GM23338 (cell line): ENCODE results near the gene CMSS1. TPM values are rescaled to one million over a fixed set of nuclear protein-coding genes. Genes with fewer than 3 reads are reported as not detected.

Source experiments
- ATAC-seq: fragments of 200-7000 bp; cut with Tn5 transposase; 3 replicates; pipeline ENCODE4 v1.9.1; 2020
- DNase-seq: peaks from one replicate; pipeline ENCODE4 v3.0.0-alpha.2; 2015; ENCODE audit warnings: low spot score
- H2AFZ ChIP-seq: fragments of 200-600 bp; sonication (generic); 2 replicates; pipeline ENCODE4 v1.8.0; 2016; ENCODE audit warnings: antibody characterized with exemption, mild to moderate bottlenecking, moderate library complexity
- H3F3A ChIP-seq: fragments of 200-600 bp; sonication (generic); replicated peaks from 2 replicates; pipeline ENCODE4 v1.8.0; 2017; ENCODE audit warnings: antibody characterized with exemption, mixed run types, low read depth
- H3K27ac ChIP-seq: fragments of 200-600 bp; sonication (generic); 2 replicates; pipeline ENCODE4 v1.6.1; 2016; ENCODE audit warnings: low read depth
- H3K27me3 ChIP-seq: fragments of 200-600 bp; sonication (generic); 2 replicates; pipeline ENCODE4 v1.8.0; 2016; ENCODE audit warnings: mild to moderate bottlenecking, mixed run types, moderate library complexity; ENCODE audit not compliant: insufficient read depth
- H3K36me3 ChIP-seq: fragments of 200-600 bp; sonication (generic); 2 replicates; pipeline ENCODE4 v1.8.0; 2016; ENCODE audit warnings: mild to moderate bottlenecking; ENCODE audit not compliant: insufficient read depth
- H3K4me1 ChIP-seq: fragments of 200-600 bp; sonication (generic); 2 replicates; pipeline ENCODE4 v1.8.0; 2016; ENCODE audit warnings: mild to moderate bottlenecking, moderate library complexity; ENCODE audit not compliant: insufficient read depth
- H3K4me2 ChIP-seq: fragments of 200-600 bp; sonication (generic); 2 replicates; pipeline ENCODE4 v1.7.1; 2017; ENCODE audit warnings: mixed run types
- H3K4me3 ChIP-seq: fragments of 200-600 bp; sonication (generic); 2 replicates; pipeline ENCODE4 v1.6.1; 2016; ENCODE audit warnings: mixed run types
- H3K79me2 ChIP-seq: fragments of 200-600 bp; sonication (generic); replicated peaks from 2 replicates; pipeline ENCODE4 v1.8.0; 2017; ENCODE audit warnings: mild to moderate bottlenecking; ENCODE audit not compliant: insufficient read depth
- H3K9me2 ChIP-seq: fragments of 200-600 bp; sonication (generic); 2 replicates; pipeline ENCODE4 v1.8.0; 2017; ENCODE audit not compliant: insufficient read depth
- H4K20me1 ChIP-seq: fragments of 200-600 bp; sonication (generic); replicated peaks from 2 replicates; pipeline ENCODE4 v1.8.0; 2017; ENCODE audit warnings: mild to moderate bottlenecking; ENCODE audit not compliant: insufficient read depth
- H3K27ac Mint-ChIP-seq: 2 replicates; pipeline ENCODE4 v1.8.0; 2020; ENCODE audit warnings: inconsistent platforms, mild to moderate bottlenecking, moderate library complexity, mixed read lengths
- H3K27me3 Mint-ChIP-seq: 3 replicates; pipeline ENCODE4 v1.8.0; 2022; ENCODE audit warnings: low read depth, mild to moderate bottlenecking, moderate library complexity, mixed read lengths, inconsistent platforms; ENCODE audit not compliant: insufficient read depth, poor library complexity
- H3K36me3 Mint-ChIP-seq: 3 replicates; pipeline ENCODE4 v1.8.0; 2021; ENCODE audit warnings: low read depth, mild to moderate bottlenecking, inconsistent platforms, moderate library complexity, mixed read lengths
- H3K4me1 Mint-ChIP-seq: 3 replicates; pipeline ENCODE4 v1.8.0; 2020; ENCODE audit warnings: mild to moderate bottlenecking, inconsistent platforms, mixed read lengths
- H3K4me3 Mint-ChIP-seq: 3 replicates; pipeline ENCODE4 v1.8.0; 2021; ENCODE audit warnings: moderate library complexity, mild to moderate bottlenecking, inconsistent platforms, mixed read lengths
- H3K9me3 Mint-ChIP-seq: 3 replicates; pipeline ENCODE4 v1.8.0; 2020; ENCODE audit warnings: moderate library complexity, mild to moderate bottlenecking, inconsistent platforms, mixed read lengths
- CREB1 ChIP-seq: fragments of 250-450 bp; sonication (Bioruptor Pico); IDR thresholded peaks from 2 replicates; pipeline ENCODE4 v1.5.0; 2020; ENCODE audit warnings: low read depth, mild to moderate bottlenecking, moderate library complexity
- ETS1 ChIP-seq: IDR thresholded peaks from 2 replicates; pipeline ENCODE4 v1.6.1; 2016; ENCODE audit warnings: antibody characterized with exemption
- EZH2 ChIP-seq: fragments of 200-600 bp; sonication (generic); IDR thresholded peaks from one replicate; pipeline ENCODE4 v1.8.0; 2017; ENCODE audit warnings: antibody characterized with exemption, mild to moderate bottlenecking, low read depth; ENCODE audit not compliant: unreplicated experiment
- EZH2phosphoT487 ChIP-seq: fragments of 200-600 bp; sonication (generic); IDR thresholded peaks from one replicate; pipeline ENCODE4 v1.8.1; 2018; ENCODE audit warnings: antibody characterized with exemption; ENCODE audit not compliant: unreplicated experiment
- JUNB ChIP-seq: IDR thresholded peaks from one replicate; pipeline ENCODE4 v1.6.1; 2016; ENCODE audit warnings: antibody characterized with exemption; ENCODE audit not compliant: unreplicated experiment
- POLR2AphosphoS5 ChIP-seq: IDR thresholded peaks from 2 replicates; pipeline ENCODE4 v1.6.1; 2016; ENCODE audit warnings: antibody characterized with exemption, low read depth
- STAT1 ChIP-seq: IDR thresholded peaks from one replicate; pipeline ENCODE4 v1.6.1; 2016; ENCODE audit warnings: antibody characterized with exemption; ENCODE audit not compliant: unreplicated experiment
- ZNF114 ChIP-seq: fragments of 250-450 bp; sonication (Bioruptor Pico); IDR thresholded peaks from 2 replicates; pipeline ENCODE4 v1.5.0; 2020; ENCODE audit warnings: mild to moderate bottlenecking, moderate library complexity
- ZNF331 ChIP-seq: fragments of 250-450 bp; sonication (Bioruptor Pico); IDR thresholded peaks from 2 replicates; pipeline ENCODE4 v1.5.0; 2020; ENCODE audit warnings: low read depth, mild to moderate bottlenecking, moderate library complexity
- ZNF462 ChIP-seq: fragments of 250-450 bp; sonication (Bioruptor Pico); IDR thresholded peaks from 2 replicates; pipeline ENCODE4 v1.5.0; 2020; ENCODE audit warnings: mild to moderate bottlenecking, moderate library complexity
- polyA plus RNA-seq: library from polyadenylated mRNA; unstranded; fragments of >200 nt; fragmentation: Nextera tagmentation; extraction: Ambion mirVana; gene quantifications from 2 replicates; pipeline ENCODE4 v1.2.1, GENCODE V29; 2016
- total RNA-seq: library from RNA; depleted of rRNA; stranded (reverse); fragments of >200 nt; shearing (Covaris generic); gene quantifications from 2 replicates; pipeline ENCODE4 v1.2.3, GENCODE V29; 2014
- TF ChIP-seq, protein P1 (sequence below), 2 experiments: fragments of 200-600 bp in 1 of 2; sonication (generic) in 1 of 2; conservative IDR thresholded peaks; 2 replicates each; pipeline versions ENCODE4 v1.5.1 to v1.6.1; 2016 to 2017; ENCODE audit warnings: antibody characterized with exemption in 2 of 2, low read depth in 2 of 2, mild to moderate bottlenecking in 2 of 2, moderate library complexity in 1 of 2

Gene CMSS1
- total and polyA plus RNA-seq, 2 experiments from 2014 or later: 39.4 to 187 TPM

GRCh38 chr3:100128565-100128964 lies 310.9 kb downstream of the CMSS1 start (continued):
- no peak for TF ChIP-seq POLR2AphosphoS5

DNA sequence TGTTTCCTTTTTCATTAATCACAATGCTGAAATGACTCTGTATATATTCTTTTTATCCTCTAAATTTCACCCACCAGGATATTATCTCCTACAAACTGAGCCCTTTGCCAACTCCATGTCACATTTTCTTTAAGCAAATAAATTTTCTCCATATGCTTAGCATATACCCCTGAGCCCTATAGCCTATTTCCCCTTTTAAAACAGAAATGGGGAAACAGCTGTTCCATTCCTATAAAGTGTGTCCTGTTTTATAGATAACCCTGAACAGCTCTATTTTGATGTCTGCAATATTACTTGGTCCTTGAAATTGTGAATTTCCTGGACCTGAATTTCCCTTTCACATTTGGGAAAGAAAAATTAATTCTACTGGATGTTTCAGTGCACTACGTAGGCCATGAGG lies 312.3 kb downstream of the CMSS1 start:
- Histone ChIP-seq H3K79me2 (no peaks in the 10 kb centered on the region), H3K4me2 (no peak overlapping the region), H3F3A (no peaks in the 10 kb centered on the region), H4K20me1 (no peaks in the 10 kb centered on the region), H3K4me3 (no peak overlapping the region), H3K36me3 (no peaks in the 10 kb centered on the region), H3K27me3 (no peaks in the 10 kb centered on the region), H2AFZ (no peak overlapping the region), H3K27ac (no peak overlapping the region), H3K9me2 (no peaks in the 10 kb centered on the region), H3K4me1 (no peaks in the 10 kb centered on the region)
- Mint-ChIP-seq H3K27me3 (no peaks in the 10 kb centered on the region), H3K4me1 (no peaks in the 10 kb centered on the region; the same call in 2 of the 3 replicates), H3K9me3 (no peaks in the 10 kb centered on the region), H3K36me3 (no peaks in the 10 kb centered on the region), H3K27ac (no peak overlapping the region), H3K4me3 (no peak overlapping the region)
- TF ChIP-seq ZNF114 (CRISPR knock-in tag): no peak
- TF ChIP-seq, protein P1, sequence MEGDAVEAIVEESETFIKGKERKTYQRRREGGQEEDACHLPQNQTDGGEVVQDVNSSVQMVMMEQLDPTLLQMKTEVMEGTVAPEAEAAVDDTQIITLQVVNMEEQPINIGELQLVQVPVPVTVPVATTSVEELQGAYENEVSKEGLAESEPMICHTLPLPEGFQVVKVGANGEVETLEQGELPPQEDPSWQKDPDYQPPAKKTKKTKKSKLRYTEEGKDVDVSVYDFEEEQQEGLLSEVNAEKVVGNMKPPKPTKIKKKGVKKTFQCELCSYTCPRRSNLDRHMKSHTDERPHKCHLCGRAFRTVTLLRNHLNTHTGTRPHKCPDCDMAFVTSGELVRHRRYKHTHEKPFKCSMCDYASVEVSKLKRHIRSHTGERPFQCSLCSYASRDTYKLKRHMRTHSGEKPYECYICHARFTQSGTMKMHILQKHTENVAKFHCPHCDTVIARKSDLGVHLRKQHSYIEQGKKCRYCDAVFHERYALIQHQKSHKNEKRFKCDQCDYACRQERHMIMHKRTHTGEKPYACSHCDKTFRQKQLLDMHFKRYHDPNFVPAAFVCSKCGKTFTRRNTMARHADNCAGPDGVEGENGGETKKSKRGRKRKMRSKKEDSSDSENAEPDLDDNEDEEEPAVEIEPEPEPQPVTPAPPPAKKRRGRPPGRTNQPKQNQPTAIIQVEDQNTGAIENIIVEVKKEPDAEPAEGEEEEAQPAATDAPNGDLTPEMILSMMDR (conservative IDR thresholded peaks at IDR 0.05; ENCODE audit: low read depth in 2 of 2): no peak
- no peak for TF ChIP-seq STAT1
- TF ChIP-seq CREB1 (CRISPR knock-in tag): no peak
- no peak for TF ChIP-seq ZNF331
- ATAC-seq: no peak
- no peak for DNase-seq

GRCh38 chr3:100131241-100131640 lies 313.6 kb downstream of the CMSS1 start:
- H3K27ac Mint-ChIP-seq: no peak overlapping the region
- no peaks in the 10 kb centered on the region for H3K9me3 Mint-ChIP-seq
- Histone ChIP-seq H3K4me1 (no peaks in the 10 kb centered on the region), H3K4me3 (no peak overlapping the region), H3F3A (no peaks in the 10 kb centered on the region), H3K27ac (no peak overlapping the region), H3K79me2 (no peaks in the 10 kb centered on the region), H2AFZ (no peak overlapping the region), H3K36me3 (no peaks in the 10 kb centered on the region), H3K27me3 (no peaks in the 10 kb centered on the region), H3K4me2 (no peak overlapping the region), H4K20me1 (no peaks in the 10 kb centered on the region), H3K9me2 (no peaks in the 10 kb centered on the region)
- H3K4me3 Mint-ChIP-seq: no peak overlapping the region
- ATAC-seq (no peak), DNase-seq (no peak)
- no peaks in the 10 kb centered on the region for H3K27me3 Mint-ChIP-seq
- H3K36me3 Mint-ChIP-seq: no peaks in the 10 kb centered on the region
- no peaks in the 10 kb centered on the region for H3K4me1 Mint-ChIP-seq
- TF ChIP-seq ZNF462 (CRISPR knock-in tag): no peak
- no peak for TF ChIP-seq ZNF114 (CRISPR knock-in tag)
- no peak for TF ChIP-seq ETS1
- TF ChIP-seq CREB1 (CRISPR knock-in tag): no peak
- TF ChIP-seq EZH2phosphoT487: no peak
- TF ChIP-seq ZNF331: no peak
- no peak for TF ChIP-seq STAT1
- TF ChIP-seq EZH2: no peak
- no peak for TF ChIP-seq JUNB
